ENCODE results near the gene TUBGCP3. TPM values are rescaled to one million over a fixed set of nuclear protein-coding genes. Genes with fewer than 3 reads are reported as not detected.
A peak's percentile ranks its signal among the peaks of the same experiment; 100 is the strongest.
"Not testable (repeated sequence)": the region's sequence is repeated elsewhere in the genome, so short reads cannot be mapped to it uniquely, and the experiment has no call there.

Gene TUBGCP3, protein sequence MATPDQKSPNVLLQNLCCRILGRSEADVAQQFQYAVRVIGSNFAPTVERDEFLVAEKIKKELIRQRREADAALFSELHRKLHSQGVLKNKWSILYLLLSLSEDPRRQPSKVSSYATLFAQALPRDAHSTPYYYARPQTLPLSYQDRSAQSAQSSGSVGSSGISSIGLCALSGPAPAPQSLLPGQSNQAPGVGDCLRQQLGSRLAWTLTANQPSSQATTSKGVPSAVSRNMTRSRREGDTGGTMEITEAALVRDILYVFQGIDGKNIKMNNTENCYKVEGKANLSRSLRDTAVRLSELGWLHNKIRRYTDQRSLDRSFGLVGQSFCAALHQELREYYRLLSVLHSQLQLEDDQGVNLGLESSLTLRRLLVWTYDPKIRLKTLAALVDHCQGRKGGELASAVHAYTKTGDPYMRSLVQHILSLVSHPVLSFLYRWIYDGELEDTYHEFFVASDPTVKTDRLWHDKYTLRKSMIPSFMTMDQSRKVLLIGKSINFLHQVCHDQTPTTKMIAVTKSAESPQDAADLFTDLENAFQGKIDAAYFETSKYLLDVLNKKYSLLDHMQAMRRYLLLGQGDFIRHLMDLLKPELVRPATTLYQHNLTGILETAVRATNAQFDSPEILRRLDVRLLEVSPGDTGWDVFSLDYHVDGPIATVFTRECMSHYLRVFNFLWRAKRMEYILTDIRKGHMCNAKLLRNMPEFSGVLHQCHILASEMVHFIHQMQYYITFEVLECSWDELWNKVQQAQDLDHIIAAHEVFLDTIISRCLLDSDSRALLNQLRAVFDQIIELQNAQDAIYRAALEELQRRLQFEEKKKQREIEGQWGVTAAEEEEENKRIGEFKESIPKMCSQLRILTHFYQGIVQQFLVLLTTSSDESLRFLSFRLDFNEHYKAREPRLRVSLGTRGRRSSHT
- total RNA-seq: 14.2 TPM
- 10 to 100 TPM; 15.4 to 18.1 (median 16.9) TPM for polyA plus RNA-seq (ENCODE audit: insufficient read depth in 1 of 8, insufficient read length in 8 of 8, low replicate concordance in 1 of 8)
- long read RNA-seq, donor 1, partial matches to known transcripts: 0 of 4 reads
- long read RNA-seq, donor 1, other reads (novel, unspliced or antisense): 0 of 4 reads
- long read RNA-seq, donor 2: 0 reads
- long read RNA-seq, donor 3, partial matches to known transcripts: 0 of 4 reads
- long read RNA-seq, donor 3, other reads (novel, unspliced or antisense): 0 of 4 reads
- long read RNA-seq, donor 4, full-length matches to known transcripts: 1 of 1 reads
- long read RNA-seq, donor 4, partial matches to known transcripts: 0 of 1 reads
- long read RNA-seq, donor 4, other reads (novel, unspliced or antisense): 0 of 1 reads
- long read RNA-seq, donor 5, partial matches to known transcripts: 0 of 4 reads
- long read RNA-seq, donor 5, other reads (novel, unspliced or antisense): 0 of 4 reads
- long read RNA-seq, donor 6, full-length matches to known transcripts: 2 of 2 reads
- long read RNA-seq, donor 6, partial matches to known transcripts: 0 of 2 reads
- long read RNA-seq, donor 6, other reads (novel, unspliced or antisense): 0 of 2 reads
- long read RNA-seq, donor 7, partial matches to known transcripts: 0 of 2 reads
- long read RNA-seq, donor 7, other reads (novel, unspliced or antisense): 0 of 2 reads
- long read RNA-seq, donor 8, partial matches to known transcripts: 0 of 2 reads
- long read RNA-seq, donor 8, other reads (novel, unspliced or antisense): 0 of 2 reads
- long read RNA-seq, donor 9, partial matches to known transcripts: 0 of 1 reads
- long read RNA-seq, donor 9, other reads (novel, unspliced or antisense): 0 of 1 reads
- long read RNA-seq, donor 10, transcript TUBGCP3-201 (22 exons, 3,899 nt): major isoform, 5 of 6 reads
- long read RNA-seq, donor 10, partial matches to known transcripts: 0 of 6 reads
- long read RNA-seq, donor 10, other reads (novel, unspliced or antisense): 0 of 6 reads
- long read RNA-seq, donor 11, partial matches to known transcripts: 0 of 3 reads
- long read RNA-seq, donor 11, other reads (novel, unspliced or antisense): 0 of 3 reads

DNA sequence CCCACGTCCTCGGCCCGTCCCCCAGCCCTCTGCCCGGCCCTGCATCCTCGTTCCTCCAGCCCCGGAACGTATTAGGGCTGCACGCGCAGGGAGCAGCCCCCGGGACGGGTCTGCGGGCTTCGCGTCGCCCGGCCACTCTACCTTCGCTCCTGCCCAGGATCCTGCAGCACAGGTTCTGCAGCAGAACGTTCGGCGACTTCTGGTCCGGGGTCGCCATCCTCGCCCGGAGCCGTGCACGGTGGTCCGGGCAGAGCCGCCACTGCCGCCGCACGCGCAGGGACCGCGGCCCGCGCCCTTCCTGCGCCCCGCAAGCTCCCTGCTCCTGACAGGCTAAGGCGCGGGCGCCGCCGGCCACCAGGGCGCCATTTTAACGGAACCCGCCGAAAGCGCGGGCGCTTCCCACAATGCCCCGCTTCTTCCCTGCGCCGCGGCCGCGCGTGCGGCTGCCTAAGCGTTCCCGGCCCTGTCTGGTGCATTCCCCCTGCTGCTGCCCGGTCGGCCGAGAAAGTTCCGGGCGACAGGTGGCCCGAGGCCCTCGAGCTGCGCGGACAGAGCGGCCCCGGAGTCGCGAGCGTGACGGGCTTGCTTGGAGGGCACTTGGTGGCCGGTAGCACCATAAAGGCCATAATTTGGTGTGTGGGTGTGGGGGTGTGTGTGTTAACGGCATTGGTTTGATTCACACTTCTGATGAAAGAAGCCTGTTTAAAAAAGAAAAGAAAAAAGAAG lies at the start of gene TUBGCP3:
TUBGCP3 (minus strand) TSS at position 390 of the 726 bp plus-strand sequence; CDS start at position 217, 173 bp downstream.
- H3K4me3 ChIP-seq (ENCODE audit: low read length): peak within 1 kb of the TSS; percentile 95
- no peaks in the 10 kb centered on the region for H3K9me3 ChIP-seq (replicated peaks; ENCODE audit: control insufficient read depth, low read depth, low read length)
- H3K4me1 ChIP-seq (ENCODE audit: control insufficient read depth, insufficient read depth, low read length): peaks cover 14% of the 10 kb centered on the region
- under 1% methylated on average over 77 of the region's 77 CpGs for WGBS (ENCODE audit: insufficient coverage)
- H3K27ac ChIP-seq (ENCODE audit: low read length): peak within 1 kb of the TSS; percentile 96
- H3K27me3 ChIP-seq (ENCODE audit: control insufficient read depth, insufficient read depth, low read length): no peaks in the 10 kb centered on the region
- peaks cover 2% of the 10 kb centered on the region for H3K36me3 ChIP-seq (ENCODE audit: control insufficient read depth, insufficient read depth, low read length)
- peak; percentile 92 for DNase-seq

DNA sequence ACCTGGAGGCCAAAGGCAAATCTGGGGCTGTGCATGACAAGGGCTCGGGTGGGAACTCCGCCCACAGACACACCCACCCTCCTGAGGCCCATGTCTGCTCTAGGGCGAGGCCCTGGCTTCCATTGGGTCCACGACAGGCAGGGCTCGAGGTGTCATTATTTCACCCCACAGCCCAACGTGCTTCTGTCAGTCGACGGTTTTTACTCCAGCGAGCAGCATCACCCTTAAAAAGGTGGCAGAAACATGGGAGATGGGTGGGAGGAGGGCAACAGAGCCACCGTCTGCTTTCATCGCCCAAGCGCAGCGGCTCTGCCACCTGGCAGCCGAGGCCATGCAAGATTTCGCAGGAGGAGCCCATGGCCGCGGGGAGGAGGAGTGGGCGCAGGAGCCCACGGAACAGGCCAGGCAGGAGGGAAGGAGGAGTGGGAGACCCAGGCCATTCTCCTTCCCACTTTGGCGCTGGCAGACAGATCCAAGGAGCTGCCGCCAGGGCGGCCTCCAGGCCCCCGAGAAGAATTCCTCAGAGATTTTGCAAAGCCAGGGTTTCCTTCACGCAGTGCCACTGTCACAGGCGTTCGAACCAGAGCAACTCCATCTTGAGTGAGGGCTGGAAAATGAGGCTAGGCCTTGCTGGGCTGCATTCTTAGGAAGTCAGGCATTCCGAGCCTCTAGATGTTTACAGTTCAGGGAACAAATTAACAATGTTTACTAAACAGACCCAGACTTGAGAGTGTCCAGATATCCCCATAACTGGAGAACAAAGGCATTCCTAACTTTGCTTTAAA lies 49.3 kb upstream of the TUBGCP3 start:
- Histone ChIP-seq H3K9me3 (replicated peaks; ENCODE audit: control insufficient read depth, low read depth, low read length) (no peaks in the 10 kb centered on the region), H3K36me3 (ENCODE audit: control insufficient read depth, insufficient read depth, low read length) (no peaks in the 10 kb centered on the region), H3K4me1 (ENCODE audit: control insufficient read depth, insufficient read depth, low read length) (no peaks in the 10 kb centered on the region), H3K27ac (ENCODE audit: low read length) (no peak overlapping the region), H3K27me3 (ENCODE audit: control insufficient read depth, insufficient read depth, low read length) (peaks cover 46% of the 10 kb centered on the region), H3K4me3 (ENCODE audit: low read length) (no peak overlapping the region)
- 83% methylated on average over 17 of the region's 27 CpGs for WGBS (ENCODE audit: insufficient coverage)
- no peak for DNase-seq

DNA sequence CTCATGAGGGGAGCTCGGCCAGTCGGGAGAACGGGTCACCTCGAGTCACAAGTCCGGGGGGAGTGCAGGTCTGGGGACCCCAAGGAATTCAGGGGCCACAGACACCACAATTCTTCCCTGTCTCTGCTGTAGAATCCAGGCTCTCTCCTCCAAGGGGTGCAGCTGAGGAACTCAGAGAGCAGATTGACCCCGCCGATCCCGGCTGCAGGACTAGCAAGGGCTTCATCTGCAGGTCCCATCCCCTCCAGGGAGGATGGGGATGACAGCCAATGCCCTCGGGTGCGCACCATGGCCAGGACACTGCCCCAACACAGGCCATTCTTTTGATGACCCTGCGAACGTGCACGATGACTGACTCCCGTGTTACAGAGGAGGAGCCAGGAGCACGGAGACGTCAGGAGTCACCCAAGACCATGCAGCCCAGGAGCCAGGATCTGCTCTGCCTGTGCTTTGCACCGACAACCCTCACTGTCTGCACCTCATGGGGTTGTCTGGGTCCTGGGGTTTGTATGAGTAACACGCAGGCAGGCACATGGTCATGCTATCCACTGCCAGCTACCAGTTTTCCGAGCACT lies 48.5 kb upstream of the TUBGCP3 start:
- Histone ChIP-seq H3K27me3 (ENCODE audit: control insufficient read depth, insufficient read depth, low read length) (peaks cover 46% of the 10 kb centered on the region), H3K4me1 (ENCODE audit: control insufficient read depth, insufficient read depth, low read length) (no peaks in the 10 kb centered on the region), H3K4me3 (ENCODE audit: low read length) (no peak overlapping the region), H3K36me3 (ENCODE audit: control insufficient read depth, insufficient read depth, low read length) (no peaks in the 10 kb centered on the region), H3K9me3 (replicated peaks; ENCODE audit: control insufficient read depth, low read depth, low read length) (no peaks in the 10 kb centered on the region), H3K27ac (ENCODE audit: low read length) (no peak overlapping the region)
- 75% methylated on average over 19 of the region's 19 CpGs for WGBS (ENCODE audit: insufficient coverage)
- no peak for DNase-seq

DNA sequence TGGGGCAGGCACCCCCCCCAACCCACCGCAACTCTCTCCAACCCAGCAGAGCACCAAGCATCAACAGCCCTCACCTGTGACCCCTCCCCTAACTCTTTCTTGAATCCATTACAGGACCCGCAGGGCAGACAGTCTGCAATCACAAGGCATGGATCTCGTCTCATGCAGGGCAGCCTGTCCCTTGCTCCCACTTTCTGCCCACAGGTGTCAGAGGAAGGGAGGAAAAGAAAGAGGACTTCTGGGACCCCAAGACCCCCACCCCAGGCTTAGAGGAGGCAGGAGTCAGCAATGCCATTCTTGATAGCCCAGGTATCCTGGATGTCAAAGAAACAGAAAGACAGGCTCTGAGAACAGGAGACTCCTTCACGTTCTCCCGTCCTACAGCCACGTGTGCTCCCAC lies 47.4 kb upstream of the TUBGCP3 start:
- Histone ChIP-seq H3K9me3 (replicated peaks; ENCODE audit: control insufficient read depth, low read depth, low read length) (no peaks in the 10 kb centered on the region), H3K4me3 (ENCODE audit: low read length) (no peak overlapping the region), H3K4me1 (ENCODE audit: control insufficient read depth, insufficient read depth, low read length) (no peaks in the 10 kb centered on the region), H3K36me3 (ENCODE audit: control insufficient read depth, insufficient read depth, low read length) (no peaks in the 10 kb centered on the region), H3K27me3 (ENCODE audit: control insufficient read depth, insufficient read depth, low read length) (peaks cover 42% of the 10 kb centered on the region), H3K27ac (ENCODE audit: low read length) (no peak overlapping the region)
- no peak for DNase-seq
- WGBS (ENCODE audit: insufficient coverage): 33% methylated on average over 1 of the region's 6 CpGs

DNA sequence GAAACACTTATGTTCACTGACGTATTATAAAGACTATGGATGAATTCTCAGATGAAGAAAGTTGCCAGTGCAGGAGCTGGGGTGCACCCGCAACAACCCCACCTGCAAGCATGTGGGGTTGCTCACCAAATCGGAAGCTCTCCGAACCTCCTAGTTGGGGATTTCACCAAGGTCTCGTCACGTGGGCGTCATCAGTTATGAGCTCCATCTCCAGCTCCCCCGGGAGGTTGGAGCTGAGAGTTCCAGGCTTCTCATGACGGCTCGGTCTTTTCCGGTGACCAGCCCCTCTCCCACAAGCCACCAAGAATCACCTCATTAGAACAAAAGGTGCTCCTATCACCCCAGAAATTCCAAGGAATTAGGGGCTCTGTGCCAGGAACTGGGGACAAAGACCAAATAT lies 46.1 kb upstream of the TUBGCP3 start:
- Histone ChIP-seq H3K4me1 (ENCODE audit: control insufficient read depth, insufficient read depth, low read length) (no peaks in the 10 kb centered on the region), H3K27ac (ENCODE audit: low read length) (no peak overlapping the region), H3K4me3 (ENCODE audit: low read length) (no peak overlapping the region), H3K9me3 (replicated peaks; ENCODE audit: control insufficient read depth, low read depth, low read length) (no peaks in the 10 kb centered on the region), H3K27me3 (ENCODE audit: control insufficient read depth, insufficient read depth, low read length) (peaks cover 41% of the 10 kb centered on the region), H3K36me3 (ENCODE audit: control insufficient read depth, insufficient read depth, low read length) (no peaks in the 10 kb centered on the region)
- no peak for DNase-seq
- 77% methylated on average over 9 of the region's 11 CpGs for WGBS (ENCODE audit: insufficient coverage)

DNA sequence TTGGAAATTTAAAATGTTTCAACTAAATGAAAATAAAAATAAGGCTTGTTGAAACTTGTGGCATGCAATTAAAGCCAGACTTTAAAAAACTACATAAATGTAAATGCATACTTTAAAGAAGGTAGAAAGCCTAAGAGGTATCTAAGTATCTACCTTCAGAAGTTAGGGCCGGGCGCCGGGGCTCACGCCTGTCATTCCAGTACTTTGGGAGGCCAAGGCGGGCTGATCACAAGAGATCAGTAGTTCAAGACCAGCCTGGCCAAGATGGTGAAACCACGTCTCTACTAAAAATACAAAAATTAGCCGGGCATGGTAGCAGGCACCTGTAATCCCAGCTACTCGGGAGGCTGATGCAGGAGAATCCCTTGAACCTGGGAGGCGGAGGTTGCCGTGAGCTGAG lies 42.3 kb upstream of the TUBGCP3 start:
- not testable (repeated sequence) for DNase-seq; H3K36me3 ChIP-seq (ENCODE audit: control insufficient read depth, insufficient read depth, low read length); H3K4me3 ChIP-seq (ENCODE audit: low read length); H3K4me1 ChIP-seq (ENCODE audit: control insufficient read depth, insufficient read depth, low read length); H3K27ac ChIP-seq (ENCODE audit: low read length); H3K9me3 ChIP-seq (replicated peaks; ENCODE audit: control insufficient read depth, low read depth, low read length)
- 94% methylated on average over 10 of the region's 10 CpGs for WGBS (ENCODE audit: insufficient coverage)
- peaks cover 10% of the 10 kb centered on the region for H3K27me3 ChIP-seq (ENCODE audit: control insufficient read depth, insufficient read depth, low read length)

DNA sequence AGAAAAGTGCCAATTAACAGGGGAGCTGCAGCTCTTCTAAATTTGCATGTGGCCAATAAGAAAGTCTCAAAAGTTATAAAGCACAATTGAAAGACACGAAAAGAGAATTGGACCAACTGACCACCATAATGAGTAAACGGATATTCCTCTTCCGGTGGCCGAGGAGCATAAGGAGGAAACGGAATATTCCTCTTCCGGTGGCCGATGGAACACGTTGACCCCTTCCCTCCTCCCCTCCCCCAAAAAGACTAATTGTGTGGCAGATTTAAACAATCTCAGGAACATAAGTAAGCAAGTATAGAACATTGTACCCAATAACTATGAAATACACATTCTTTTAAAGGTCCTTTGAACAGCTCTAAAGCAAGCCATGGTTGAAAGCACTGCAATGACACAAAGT lies 41.2 kb upstream of the TUBGCP3 start:
- WGBS (ENCODE audit: insufficient coverage): 86% methylated on average over 8 of the region's 8 CpGs

DNA sequence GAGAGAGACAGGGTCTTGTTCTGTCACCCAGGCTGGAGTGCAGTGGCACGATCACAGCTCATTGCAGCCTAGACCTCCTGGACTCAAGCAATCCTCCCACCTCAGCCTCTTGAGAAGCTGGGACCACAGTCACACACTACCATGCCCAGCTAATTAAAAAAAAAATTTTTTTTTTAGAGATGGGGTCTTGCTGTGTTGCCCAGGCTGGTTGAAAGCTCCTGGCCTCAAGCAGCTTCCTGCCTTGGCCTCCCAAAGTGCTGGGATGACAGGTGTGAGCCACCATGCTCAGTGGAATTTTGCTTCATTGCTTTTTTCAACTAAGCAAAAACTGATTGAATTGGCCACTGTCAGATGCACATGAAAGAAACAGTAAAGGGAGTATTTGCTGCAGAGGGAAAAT lies 39.7 kb upstream of the TUBGCP3 start:
- not testable (repeated sequence) for H3K36me3 ChIP-seq (ENCODE audit: control insufficient read depth, insufficient read depth, low read length); H3K9me3 ChIP-seq (replicated peaks; ENCODE audit: control insufficient read depth, low read depth, low read length); H3K27ac ChIP-seq (ENCODE audit: low read length); H3K4me1 ChIP-seq (ENCODE audit: control insufficient read depth, insufficient read depth, low read length); H3K27me3 ChIP-seq (ENCODE audit: control insufficient read depth, insufficient read depth, low read length); H3K4me3 ChIP-seq (ENCODE audit: low read length); DNase-seq
- WGBS (ENCODE audit: insufficient coverage): no CpG with 5 or more reads among the region's 1 CpG

More for the DNA sequence above, 41.2 kb upstream of the TUBGCP3 start:
- Histone ChIP-seq H3K36me3 (ENCODE audit: control insufficient read depth, insufficient read depth, low read length) (no peaks in the 10 kb centered on the region), H3K27ac (ENCODE audit: low read length) (no peak overlapping the region), H3K4me1 (ENCODE audit: control insufficient read depth, insufficient read depth, low read length) (no peaks in the 10 kb centered on the region), H3K27me3 (ENCODE audit: control insufficient read depth, insufficient read depth, low read length) (peaks cover 8% of the 10 kb centered on the region), H3K4me3 (ENCODE audit: low read length) (no peak overlapping the region), H3K9me3 (replicated peaks; ENCODE audit: control insufficient read depth, low read depth, low read length) (no peaks in the 10 kb centered on the region)
- no peak for DNase-seq

All from muscle of leg (tissue), 16 donors.